Prostate gland (tissue), 2 donors: ENCODE results near the gene BAAT. TPM values are rescaled to one million over a fixed set of nuclear protein-coding genes. Genes with fewer than 3 reads are reported as not detected.

Experiments
- DNase-seq: peaks from one replicate; pipeline ENCODE4 v3.0.0-alpha.2; 2019; ENCODE audit warnings: low spot score
- H3K27ac ChIP-seq, 2 donors: fragments of 200-600 bp; sonication (generic); 2 replicates each; pipeline ENCODE4 v1.5.1; 2017 to 2019
- H3K27me3 ChIP-seq: fragments of 200-600 bp; sonication (generic); replicated peaks from 2 replicates; pipeline ENCODE4 v1.5.1; 2019; ENCODE audit not compliant: insufficient read depth
- H3K36me3 ChIP-seq, 2 donors: fragments of 200-600 bp; sonication (generic); 1 replicate in 1 of 2; 2 replicates in 1 of 2; pipeline versions ENCODE4 v1.5.1 to v1.8.1; 2017 to 2019
- H3K4me1 ChIP-seq: fragments of 200-600 bp; sonication (generic); replicated peaks from 2 replicates; pipeline ENCODE4 v1.5.1; 2019
- H3K4me3 ChIP-seq, 2 donors: fragments of 200-600 bp; sonication (generic); 2 replicates each; pipeline ENCODE4 v1.5.1; 2017 to 2019
- H3K9me3 ChIP-seq: fragments of 200-600 bp; sonication (generic); 2 replicates; pipeline ENCODE4 v1.5.1; 2017
- POLR2A ChIP-seq: fragments of 450-650 bp; IDR thresholded peaks from one replicate; pipeline ENCODE4 v1.6.1; 2016; ENCODE audit warnings: antibody characterized with exemption, mild to moderate bottlenecking
- POLR2AphosphoS5 ChIP-seq: sonication (generic); formaldehyde crosslinking; IDR thresholded peaks from one replicate; pipeline ENCODE4 v1.6.1; 2017; ENCODE audit warnings: antibody characterized with exemption
- WGBS: methylation state at CpG from one replicate; pipeline ENCODE4 v1.1.5; 2018; 5-methylcytosine and 5-hydroxymethylcytosine counted together
- intact Hi-C: fragments of 100-400 bp; cut with DNase I; formaldehyde crosslinking; loops from one replicate; pipeline ENCODE4 v1.14.2; 2022
- total RNA-seq, 2 donors: library from RNA; depleted of rRNA; stranded (reverse); fragments of >200 nt; gene quantifications; one replicate each; pipeline ENCODE4 v1.1.0, GENCODE V29; 2016
- TF ChIP-seq, protein P1 (sequence below), 4 experiments: fragments of 200-600 bp in 2 of 4; fragments of 450-650 bp in 2 of 4; sonication (generic) in 2 of 4; IDR thresholded peaks; 1 replicate in 3 of 4; 2 replicates in 1 of 4; pipeline ENCODE4 v1.5.1; 2016 to 2019; ENCODE audit warnings: antibody characterized with exemption in 4 of 4, mild to moderate bottlenecking in 2 of 4, moderate library complexity in 2 of 4

BAAT gene
- total RNA-seq, 2 donors from 2014 or later = not detected

DNA sequence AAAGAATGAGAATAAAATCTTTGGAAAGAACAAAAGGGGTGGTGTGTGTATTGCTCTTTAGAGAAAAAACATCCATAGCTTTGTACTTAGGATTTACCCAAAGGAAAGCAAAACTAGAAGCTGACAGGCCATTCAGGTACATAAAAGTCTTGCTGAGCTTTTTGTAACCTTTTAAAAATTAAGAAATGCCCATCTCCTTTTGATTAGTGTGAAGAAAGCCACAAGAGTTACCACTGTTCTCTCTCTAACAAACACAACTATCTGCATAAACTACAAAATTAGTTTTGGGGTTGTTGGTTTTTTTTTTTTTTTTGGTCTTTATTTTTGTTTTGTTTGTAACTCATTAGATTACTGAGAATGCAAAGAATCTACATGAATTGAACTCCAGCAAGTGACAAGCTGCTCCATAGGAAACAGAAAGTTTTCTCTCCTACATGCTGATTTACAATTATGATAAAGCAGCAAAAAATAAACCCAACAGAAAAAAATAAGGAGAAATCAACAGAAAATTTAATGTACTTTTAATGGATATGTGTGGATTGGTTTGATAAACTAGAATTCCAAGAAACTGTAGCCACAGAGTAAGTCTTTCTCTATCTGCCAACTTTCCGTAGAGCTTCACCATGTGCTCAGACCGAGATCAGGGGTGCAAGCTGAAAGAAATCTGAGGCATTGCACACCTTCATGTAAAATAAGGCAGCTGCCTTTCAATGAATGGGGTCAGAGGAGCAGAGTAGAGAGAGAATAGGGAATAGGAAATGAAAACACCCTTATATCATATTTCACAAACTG lies 12.3 kb downstream of the BAAT start:
- Histone ChIP-seq H3K4me3 (no peak overlapping the region), H3K27me3 (no peaks in the 10 kb centered on the region), H3K4me1 (no peaks in the 10 kb centered on the region), H3K27ac (no peak overlapping the region), H3K36me3 (no peaks in the 10 kb centered on the region), H3K9me3 (no peaks in the 10 kb centered on the region)
- intact Hi-C loops = no loop called here
- DNase-seq = no peak
- TF ChIP-seq, protein P1, sequence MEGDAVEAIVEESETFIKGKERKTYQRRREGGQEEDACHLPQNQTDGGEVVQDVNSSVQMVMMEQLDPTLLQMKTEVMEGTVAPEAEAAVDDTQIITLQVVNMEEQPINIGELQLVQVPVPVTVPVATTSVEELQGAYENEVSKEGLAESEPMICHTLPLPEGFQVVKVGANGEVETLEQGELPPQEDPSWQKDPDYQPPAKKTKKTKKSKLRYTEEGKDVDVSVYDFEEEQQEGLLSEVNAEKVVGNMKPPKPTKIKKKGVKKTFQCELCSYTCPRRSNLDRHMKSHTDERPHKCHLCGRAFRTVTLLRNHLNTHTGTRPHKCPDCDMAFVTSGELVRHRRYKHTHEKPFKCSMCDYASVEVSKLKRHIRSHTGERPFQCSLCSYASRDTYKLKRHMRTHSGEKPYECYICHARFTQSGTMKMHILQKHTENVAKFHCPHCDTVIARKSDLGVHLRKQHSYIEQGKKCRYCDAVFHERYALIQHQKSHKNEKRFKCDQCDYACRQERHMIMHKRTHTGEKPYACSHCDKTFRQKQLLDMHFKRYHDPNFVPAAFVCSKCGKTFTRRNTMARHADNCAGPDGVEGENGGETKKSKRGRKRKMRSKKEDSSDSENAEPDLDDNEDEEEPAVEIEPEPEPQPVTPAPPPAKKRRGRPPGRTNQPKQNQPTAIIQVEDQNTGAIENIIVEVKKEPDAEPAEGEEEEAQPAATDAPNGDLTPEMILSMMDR (IDR thresholded peaks at IDR 0.05) = no peak
- TF ChIP-seq POLR2AphosphoS5 = no peak
- TF ChIP-seq POLR2A = no peak
- 33% methylated on average over 2 of the region's 2 CpGs for WGBS

DNA sequence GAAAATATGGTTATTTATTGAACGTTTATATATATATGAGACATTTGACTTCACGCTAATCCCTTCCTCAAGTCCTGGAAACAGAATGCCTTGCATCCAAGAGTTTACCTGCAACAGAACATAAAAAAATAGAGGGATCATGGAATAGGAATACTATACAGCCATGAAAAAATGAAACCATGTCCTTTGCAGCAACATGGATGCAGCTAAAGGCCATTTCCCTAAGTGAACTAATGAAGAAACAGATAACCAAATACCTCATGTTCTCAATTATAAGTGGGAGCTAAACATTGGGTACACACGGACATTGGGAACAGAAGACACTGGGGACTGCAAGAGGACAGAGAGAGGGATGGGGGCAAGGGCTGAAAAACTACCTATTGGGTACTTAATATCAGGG lies 13.0 kb downstream of the BAAT start:
- 94% methylated on average over 3 of the region's 3 CpGs for WGBS
- TF ChIP-seq POLR2A (no peak), POLR2AphosphoS5 (no peak)
- TF ChIP-seq, protein P1 (IDR thresholded peaks at IDR 0.05) = no peak
- intact Hi-C loops = no loop called here

DNA sequence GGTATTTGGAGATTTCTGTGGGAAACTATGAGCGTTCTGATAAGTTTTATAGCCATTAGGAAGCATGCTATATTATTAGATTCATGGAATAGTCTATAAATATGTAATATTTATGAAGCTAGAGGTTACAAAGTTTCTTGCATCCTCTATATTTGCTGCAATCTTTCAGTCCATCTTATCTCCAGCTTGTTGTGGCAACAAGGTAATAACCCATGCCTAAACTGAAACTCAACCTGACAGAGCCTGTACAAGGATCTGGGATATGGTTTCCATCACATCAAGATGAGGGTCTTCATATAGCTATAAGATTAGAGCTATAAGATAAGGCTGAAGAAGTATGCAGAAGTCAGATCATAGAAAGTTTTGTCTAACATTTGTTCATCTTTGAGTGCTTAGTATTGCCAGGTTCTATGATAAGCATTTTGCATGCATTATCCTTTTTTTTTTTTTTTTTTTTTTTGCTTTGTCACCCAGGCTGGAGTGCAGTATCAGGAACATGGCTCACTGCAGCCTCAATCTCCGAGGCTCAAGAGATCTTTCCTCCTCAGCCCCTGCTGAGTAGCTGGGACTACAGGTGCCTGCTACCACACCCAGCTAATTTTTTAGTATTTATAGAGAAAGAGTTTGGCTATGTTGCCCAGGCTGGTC lies 14.8 kb downstream of the BAAT start:
- Histone ChIP-seq H3K36me3 (no peaks in the 10 kb centered on the region), H3K4me3 (no peak overlapping the region), H3K27me3 (no peaks in the 10 kb centered on the region), H3K4me1 (no peaks in the 10 kb centered on the region), H3K9me3 (no peaks in the 10 kb centered on the region), H3K27ac (no peak overlapping the region)
- intact Hi-C loops = no loop called here
- WGBS = 56% methylated on average over 2 of the region's 2 CpGs
- TF ChIP-seq POLR2AphosphoS5 (no peak), POLR2A (no peak)
- TF ChIP-seq, protein P1 (IDR thresholded peaks at IDR 0.05) = no peak
- DNase-seq = no peak

More for the DNA sequence above, 13.0 kb downstream of the BAAT start:
- no peak overlapping the region for H3K27ac ChIP-seq
- no peak for DNase-seq
- no peaks in the 10 kb centered on the region for H3K27me3 ChIP-seq
- no peaks in the 10 kb centered on the region for H3K9me3 ChIP-seq
- H3K4me1 ChIP-seq = no peaks in the 10 kb centered on the region
- H3K4me3 ChIP-seq = no peak overlapping the region
- H3K36me3 ChIP-seq = no peaks in the 10 kb centered on the region

DNA sequence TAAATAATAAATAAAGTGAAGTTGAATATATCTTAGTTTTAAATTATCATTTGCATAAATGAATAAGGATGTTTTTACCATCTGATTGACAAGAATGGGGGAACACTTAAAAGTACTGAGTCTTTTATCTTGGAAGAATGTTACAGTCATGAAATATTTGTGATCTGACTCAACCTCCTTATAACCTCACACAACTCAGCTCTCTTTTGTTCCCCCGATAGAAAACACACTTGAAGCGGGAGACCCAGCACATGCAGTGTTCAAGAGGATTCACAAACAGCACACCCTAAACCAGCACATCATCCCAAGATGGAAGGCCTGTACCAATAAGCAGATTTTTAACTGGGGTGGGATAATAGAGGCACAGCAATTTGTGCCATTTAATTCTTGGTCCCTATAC lies 15.5 kb downstream of the BAAT start:
- intact Hi-C loops = no loop called here

DNA sequence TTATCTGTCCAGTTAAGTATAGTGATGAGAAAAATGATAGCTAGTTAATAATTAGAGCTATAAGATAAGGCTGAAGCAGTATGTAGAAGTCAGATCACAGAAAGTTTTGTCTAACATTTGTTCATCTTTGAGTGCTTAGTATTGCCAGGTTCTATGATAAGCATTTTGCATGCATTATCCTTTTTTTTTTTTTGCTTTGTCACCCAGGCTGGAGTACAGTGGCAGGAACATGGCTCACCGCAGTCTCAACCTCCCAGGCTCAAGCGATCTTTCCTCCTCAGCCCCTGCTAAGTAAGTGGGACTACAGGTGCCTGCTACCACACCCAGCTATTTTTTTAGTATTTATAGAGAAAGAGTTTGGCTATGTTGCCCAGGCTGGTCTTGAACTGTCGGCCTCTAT lies 17.5 kb downstream of the BAAT start:
- no peaks in the 10 kb centered on the region for H3K27me3 ChIP-seq
- TF ChIP-seq, protein P1 (IDR thresholded peaks at IDR 0.05) = no peak
- TF ChIP-seq POLR2A = no peak
- TF ChIP-seq POLR2AphosphoS5 = no peak
- H3K4me3 ChIP-seq = no peak overlapping the region
- intact Hi-C loops = no loop called here
- H3K9me3 ChIP-seq = no peaks in the 10 kb centered on the region
- no peaks in the 10 kb centered on the region for H3K36me3 ChIP-seq
- 95% methylated on average over 3 of the region's 3 CpGs for WGBS
- DNase-seq = no peak
- H3K27ac ChIP-seq = no peak overlapping the region
- no peaks in the 10 kb centered on the region for H3K4me1 ChIP-seq

More for the DNA sequence above, 15.5 kb downstream of the BAAT start:
- no peaks in the 10 kb centered on the region for H3K36me3 ChIP-seq
- WGBS = 78% methylated on average over 2 of the region's 2 CpGs
- no peaks in the 10 kb centered on the region for H3K4me1 ChIP-seq
- no peak overlapping the region for H3K4me3 ChIP-seq
- H3K27me3 ChIP-seq = no peaks in the 10 kb centered on the region
- no peak overlapping the region for H3K27ac ChIP-seq
- H3K9me3 ChIP-seq = no peaks in the 10 kb centered on the region
- TF ChIP-seq POLR2A = no peak
- no peak for DNase-seq
